ENCODE data around the gene RMP24.

Gene RMP24

DNA sequence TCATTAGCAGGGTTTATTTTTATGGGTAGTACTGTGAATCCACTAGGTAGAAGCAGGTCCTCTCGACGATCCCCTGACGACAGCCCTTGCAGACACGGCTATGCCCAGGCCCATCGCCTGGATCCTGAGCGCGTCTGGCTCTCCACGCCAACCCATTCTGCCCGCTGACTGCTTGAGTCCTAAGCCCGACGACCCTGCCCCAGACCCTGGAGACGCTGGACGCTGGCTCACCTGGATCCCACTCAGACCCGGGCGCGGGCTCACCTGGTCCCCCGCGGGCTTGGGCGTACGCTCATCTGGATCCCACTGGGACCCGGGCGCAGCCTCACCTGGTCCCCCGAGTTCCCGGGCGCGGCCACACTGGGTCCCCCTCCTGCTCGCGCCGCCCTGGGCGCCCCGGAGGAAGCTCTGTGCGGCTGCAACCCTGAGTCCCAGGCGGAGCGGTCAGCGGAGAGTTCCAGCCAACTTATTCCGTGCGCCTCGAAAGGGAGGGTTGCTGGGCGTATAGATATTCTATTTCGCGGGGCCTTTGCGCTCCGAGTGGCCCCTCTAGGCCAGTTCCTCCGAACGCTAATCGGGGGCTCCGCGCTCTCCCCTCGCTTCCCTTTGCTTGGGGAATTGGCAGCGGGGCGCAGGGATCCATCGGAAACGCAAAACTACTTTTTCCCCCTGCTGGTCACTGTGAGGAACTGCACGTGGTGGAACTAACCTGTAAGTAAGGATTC lies 22.4 kb upstream of the RMP24 start (continued):
- TF ChIP-seq, protein P1, sequence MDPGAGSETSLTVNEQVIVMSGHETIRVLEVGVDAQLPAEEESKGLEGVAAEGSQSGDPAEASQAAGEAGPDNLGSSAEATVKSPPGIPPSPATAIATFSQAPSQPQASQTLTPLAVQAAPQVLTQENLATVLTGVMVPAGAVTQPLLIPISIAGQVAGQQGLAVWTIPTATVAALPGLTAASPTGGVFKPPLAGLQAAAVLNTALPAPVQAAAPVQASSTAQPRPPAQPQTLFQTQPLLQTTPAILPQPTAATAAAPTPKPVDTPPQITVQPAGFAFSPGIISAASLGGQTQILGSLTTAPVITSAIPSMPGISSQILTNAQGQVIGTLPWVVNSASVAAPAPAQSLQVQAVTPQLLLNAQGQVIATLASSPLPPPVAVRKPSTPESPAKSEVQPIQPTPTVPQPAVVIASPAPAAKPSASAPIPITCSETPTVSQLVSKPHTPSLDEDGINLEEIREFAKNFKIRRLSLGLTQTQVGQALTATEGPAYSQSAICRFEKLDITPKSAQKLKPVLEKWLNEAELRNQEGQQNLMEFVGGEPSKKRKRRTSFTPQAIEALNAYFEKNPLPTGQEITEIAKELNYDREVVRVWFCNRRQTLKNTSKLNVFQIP (CRISPR knock-in tag; IDR thresholded peaks at IDR 0.05; ENCODE audit: borderline replicate concordance, low read depth) = no peak
- TF ChIP-seq ESRRG (CRISPR knock-in tag; IDR thresholded peaks at IDR 0.05) = no peak
- no peak for TF ChIP-seq GLIS3 (CRISPR knock-in tag; IDR thresholded peaks at IDR 0.05)
- TF ChIP-seq ZNF70 (CRISPR knock-in tag; IDR thresholded peaks at IDR 0.05) = no peak
- TF ChIP-seq ZNF565 (CRISPR knock-in tag; conservative IDR thresholded peaks at IDR 0.05; ENCODE audit: low read depth) = no peak
- no peak for TF ChIP-seq ZNF8 (CRISPR knock-in tag; IDR thresholded peaks at IDR 0.05)

DNA sequence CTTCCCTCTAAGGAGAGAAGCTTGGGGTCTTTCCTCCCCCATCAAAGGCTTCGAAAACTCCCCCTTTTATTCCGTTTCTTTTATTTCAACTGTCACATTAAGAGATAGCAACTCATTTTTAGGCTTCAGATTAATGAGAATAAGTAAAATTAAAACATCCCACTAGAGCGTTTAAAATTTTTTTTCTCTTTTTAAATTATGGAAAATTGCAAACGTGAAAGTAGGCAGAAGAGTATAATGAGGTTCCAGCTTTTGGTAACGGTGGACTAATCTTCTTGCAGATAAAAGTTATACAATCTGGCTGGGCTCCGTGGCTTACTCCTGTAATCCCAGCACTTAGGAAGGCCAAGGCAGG lies 21.9 kb upstream of the RMP24 start:
- ATAC-seq = no peak
- TF ChIP-seq RARB (CRISPR knock-in tag; IDR thresholded peaks at IDR 0.05) = no peak
- TF ChIP-seq, protein P2, sequence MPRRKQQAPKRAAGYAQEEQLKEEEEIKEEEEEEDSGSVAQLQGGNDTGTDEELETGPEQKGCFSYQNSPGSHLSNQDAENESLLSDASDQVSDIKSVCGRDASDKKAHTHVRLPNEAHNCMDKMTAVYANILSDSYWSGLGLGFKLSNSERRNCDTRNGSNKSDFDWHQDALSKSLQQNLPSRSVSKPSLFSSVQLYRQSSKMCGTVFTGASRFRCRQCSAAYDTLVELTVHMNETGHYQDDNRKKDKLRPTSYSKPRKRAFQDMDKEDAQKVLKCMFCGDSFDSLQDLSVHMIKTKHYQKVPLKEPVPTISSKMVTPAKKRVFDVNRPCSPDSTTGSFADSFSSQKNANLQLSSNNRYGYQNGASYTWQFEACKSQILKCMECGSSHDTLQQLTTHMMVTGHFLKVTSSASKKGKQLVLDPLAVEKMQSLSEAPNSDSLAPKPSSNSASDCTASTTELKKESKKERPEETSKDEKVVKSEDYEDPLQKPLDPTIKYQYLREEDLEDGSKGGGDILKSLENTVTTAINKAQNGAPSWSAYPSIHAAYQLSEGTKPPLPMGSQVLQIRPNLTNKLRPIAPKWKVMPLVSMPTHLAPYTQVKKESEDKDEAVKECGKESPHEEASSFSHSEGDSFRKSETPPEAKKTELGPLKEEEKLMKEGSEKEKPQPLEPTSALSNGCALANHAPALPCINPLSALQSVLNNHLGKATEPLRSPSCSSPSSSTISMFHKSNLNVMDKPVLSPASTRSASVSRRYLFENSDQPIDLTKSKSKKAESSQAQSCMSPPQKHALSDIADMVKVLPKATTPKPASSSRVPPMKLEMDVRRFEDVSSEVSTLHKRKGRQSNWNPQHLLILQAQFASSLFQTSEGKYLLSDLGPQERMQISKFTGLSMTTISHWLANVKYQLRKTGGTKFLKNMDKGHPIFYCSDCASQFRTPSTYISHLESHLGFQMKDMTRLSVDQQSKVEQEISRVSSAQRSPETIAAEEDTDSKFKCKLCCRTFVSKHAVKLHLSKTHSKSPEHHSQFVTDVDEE (CRISPR knock-in tag; IDR thresholded peaks at IDR 0.05) = no peak
- TF ChIP-seq, protein P3, sequence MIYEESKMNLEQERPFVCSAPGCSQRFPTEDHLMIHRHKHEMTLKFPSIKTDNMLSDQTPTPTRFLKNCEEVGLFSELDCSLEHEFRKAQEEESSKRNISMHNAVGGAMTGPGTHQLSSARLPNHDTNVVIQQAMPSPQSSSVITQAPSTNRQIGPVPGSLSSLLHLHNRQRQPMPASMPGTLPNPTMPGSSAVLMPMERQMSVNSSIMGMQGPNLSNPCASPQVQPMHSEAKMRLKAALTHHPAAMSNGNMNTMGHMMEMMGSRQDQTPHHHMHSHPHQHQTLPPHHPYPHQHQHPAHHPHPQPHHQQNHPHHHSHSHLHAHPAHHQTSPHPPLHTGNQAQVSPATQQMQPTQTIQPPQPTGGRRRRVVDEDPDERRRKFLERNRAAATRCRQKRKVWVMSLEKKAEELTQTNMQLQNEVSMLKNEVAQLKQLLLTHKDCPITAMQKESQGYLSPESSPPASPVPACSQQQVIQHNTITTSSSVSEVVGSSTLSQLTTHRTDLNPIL (CRISPR knock-in tag; IDR thresholded peaks at IDR 0.05; ENCODE audit: low read depth) = no peak
- TF ChIP-seq PPARA (CRISPR knock-in tag; IDR thresholded peaks at IDR 0.05; ENCODE audit: borderline replicate concordance) = no peak
- TF ChIP-seq, protein P1 (CRISPR knock-in tag; IDR thresholded peaks at IDR 0.05; ENCODE audit: borderline replicate concordance, low read depth) = no peak
- no peak for TF ChIP-seq ZNF565 (CRISPR knock-in tag; conservative IDR thresholded peaks at IDR 0.05; ENCODE audit: low read depth)
- TF ChIP-seq, protein P4, sequence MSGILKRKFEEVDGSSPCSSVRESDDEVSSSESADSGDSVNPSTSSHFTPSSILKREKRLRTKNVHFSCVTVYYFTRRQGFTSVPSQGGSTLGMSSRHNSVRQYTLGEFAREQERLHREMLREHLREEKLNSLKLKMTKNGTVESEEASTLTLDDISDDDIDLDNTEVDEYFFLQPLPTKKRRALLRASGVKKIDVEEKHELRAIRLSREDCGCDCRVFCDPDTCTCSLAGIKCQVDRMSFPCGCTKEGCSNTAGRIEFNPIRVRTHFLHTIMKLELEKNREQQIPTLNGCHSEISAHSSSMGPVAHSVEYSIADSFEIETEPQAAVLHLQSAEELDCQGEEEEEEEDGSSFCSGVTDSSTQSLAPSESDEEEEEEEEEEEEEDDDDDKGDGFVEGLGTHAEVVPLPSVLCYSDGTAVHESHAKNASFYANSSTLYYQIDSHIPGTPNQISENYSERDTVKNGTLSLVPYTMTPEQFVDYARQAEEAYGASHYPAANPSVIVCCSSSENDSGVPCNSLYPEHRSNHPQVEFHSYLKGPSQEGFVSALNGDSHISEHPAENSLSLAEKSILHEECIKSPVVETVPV (CRISPR knock-in tag; IDR thresholded peaks at IDR 0.05) = no peak

DNA sequence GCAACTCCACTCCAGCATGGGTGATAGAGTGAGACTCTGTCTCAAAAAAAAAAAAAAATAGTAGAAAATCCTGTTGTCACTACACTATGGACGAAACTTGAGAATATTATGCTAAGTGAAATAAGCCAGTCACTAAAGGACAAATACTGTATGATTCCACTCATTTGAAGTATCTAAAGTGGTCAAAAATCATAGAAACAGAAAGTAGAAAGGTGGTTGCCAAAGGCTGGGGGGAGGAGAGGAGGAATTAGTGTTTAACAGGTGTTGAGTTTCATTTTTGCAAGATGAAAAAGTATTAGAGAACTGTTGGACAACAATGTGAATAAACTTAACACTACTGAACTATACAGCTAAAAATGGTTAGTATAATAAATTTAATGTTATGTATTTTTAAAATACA lies 18.8 kb upstream of the RMP24 start:
- ATAC-seq = no peak
- no peak for TF ChIP-seq ZFP30 (CRISPR knock-in tag; IDR thresholded peaks at IDR 0.05)
- TF ChIP-seq, protein P3 (CRISPR knock-in tag; IDR thresholded peaks at IDR 0.05; ENCODE audit: low read depth) = no peak
- no peak for TF ChIP-seq ARNTL (CRISPR knock-in tag; IDR thresholded peaks at IDR 0.05; ENCODE audit: borderline replicate concordance, low read depth)
- no peak for TF ChIP-seq ZNF8 (CRISPR knock-in tag; IDR thresholded peaks at IDR 0.05)
- no peak for TF ChIP-seq ISL1 (CRISPR knock-in tag; IDR thresholded peaks at IDR 0.05)
- no peak for TF ChIP-seq TOX (CRISPR knock-in tag; IDR thresholded peaks at IDR 0.05; ENCODE audit: borderline replicate concordance)
- no peak for TF ChIP-seq ZNF70 (CRISPR knock-in tag; IDR thresholded peaks at IDR 0.05)
- no peak for TF ChIP-seq PPARA (CRISPR knock-in tag; IDR thresholded peaks at IDR 0.05; ENCODE audit: borderline replicate concordance)
- no peak for TF ChIP-seq OSR1 (CRISPR knock-in tag; IDR thresholded peaks at IDR 0.05)
- TF ChIP-seq ZC3H10 (CRISPR knock-in tag; IDR thresholded peaks at IDR 0.05) = no peak
- TF ChIP-seq RARB (CRISPR knock-in tag; IDR thresholded peaks at IDR 0.05) = no peak
- TF ChIP-seq TCF4 (CRISPR knock-in tag; IDR thresholded peaks at IDR 0.05; ENCODE audit: borderline replicate concordance) = no peak
- no peak for TF ChIP-seq BACH2 (CRISPR knock-in tag; IDR thresholded peaks at IDR 0.05; ENCODE audit: borderline replicate concordance)
- no peak for TF ChIP-seq ZFP3 (CRISPR knock-in tag; IDR thresholded peaks at IDR 0.05)
- no peak for TF ChIP-seq ZNF565 (CRISPR knock-in tag; conservative IDR thresholded peaks at IDR 0.05; ENCODE audit: low read depth)
- TF ChIP-seq, protein P2 (CRISPR knock-in tag; IDR thresholded peaks at IDR 0.05) = no peak
- no peak for TF ChIP-seq SNAI2 (CRISPR knock-in tag; IDR thresholded peaks at IDR 0.05)
- TF ChIP-seq ESRRG (CRISPR knock-in tag; IDR thresholded peaks at IDR 0.05) = no peak
